ENCODE results near the gene ZBTB45.
"Not testable (repeated sequence)": the region's sequence is repeated elsewhere in the genome, so short reads cannot be mapped to it uniquely, and the experiment has no call there.

- TF ChIP-seq CTCF, POLR2A (IDR thresholded peaks at IDR 0.05): not testable (repeated sequence)
These were observed 35.3 kb downstream of the ZBTB45 start for GRCh38 chr19:58484349-58484748.

All from uterus (tissue), 2 donors.